Stimulated activated CD4-positive, alpha-beta T cell treated with anti-CD3 and anti-CD28 coated beads, Interleukin-1b, Interleukin-23, amount 100 ng/mL, for 24 hours (primary cell): ENCODE data around the gene TAF1A.

Experiments
- DNase-seq, 4 experiments: peaks; one replicate each; pipeline ENCODE4 v3.0.0-alpha.2; 2020; ENCODE audit warnings: low read depth in 4 of 4, low spot score in 1 of 4

Gene TAF1A

GRCh38 chr1:222600281-222600680 is 10.5 kb upstream of the TAF1A start:
- no peak for DNase-seq

- DNase-seq: no peak
Measured at GRCh38 chr1:222596696-222597095, 7.0 kb upstream of the TAF1A start.

- DNase-seq: no peak
Measured at GRCh38 chr1:222594789-222595188, 5.1 kb upstream of the TAF1A start.

DNA sequence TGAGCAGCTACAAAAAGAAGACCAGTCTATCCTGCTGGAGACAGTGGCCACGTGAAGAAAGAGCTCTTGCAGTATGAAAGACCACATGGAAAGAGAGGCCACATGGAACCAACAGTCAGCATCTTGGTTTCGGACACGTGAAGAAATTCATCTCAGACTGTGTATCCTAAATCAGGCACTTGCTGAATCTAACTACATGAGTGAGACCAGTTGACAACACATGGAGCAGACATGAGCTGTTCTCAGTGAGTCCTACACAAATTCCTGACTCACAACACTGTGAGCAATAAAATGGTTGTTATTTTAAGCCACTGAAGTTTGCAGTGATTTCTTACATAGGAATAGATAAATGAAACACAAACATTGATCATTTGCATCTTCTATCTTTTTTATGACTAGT is 2.4 kb upstream of the TAF1A start:
- no peak for DNase-seq

DNA sequence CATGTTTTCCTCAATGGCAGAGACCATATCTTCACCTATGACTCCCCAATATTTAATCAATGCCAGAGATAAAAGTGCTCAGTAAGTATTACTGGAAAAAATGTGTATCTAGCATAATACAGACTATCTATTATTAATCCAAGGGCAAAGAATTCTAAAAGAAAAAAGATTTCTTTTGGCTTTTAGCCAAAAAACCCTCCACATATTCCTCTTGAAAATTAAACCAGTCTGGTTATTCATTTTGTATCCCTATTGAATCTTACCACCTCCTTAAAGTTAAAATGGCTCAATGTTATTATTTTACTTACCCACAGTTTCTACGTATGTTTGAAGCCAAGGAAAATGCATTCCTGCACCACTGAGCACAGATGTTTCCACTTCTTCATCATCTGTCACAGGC is 1.6 kb downstream of the TAF1A start:
- no peak for DNase-seq

GRCh38 chr1:222586842-222587241 is 2.9 kb downstream of the TAF1A start:
- DNase-seq: no peak

DNA sequence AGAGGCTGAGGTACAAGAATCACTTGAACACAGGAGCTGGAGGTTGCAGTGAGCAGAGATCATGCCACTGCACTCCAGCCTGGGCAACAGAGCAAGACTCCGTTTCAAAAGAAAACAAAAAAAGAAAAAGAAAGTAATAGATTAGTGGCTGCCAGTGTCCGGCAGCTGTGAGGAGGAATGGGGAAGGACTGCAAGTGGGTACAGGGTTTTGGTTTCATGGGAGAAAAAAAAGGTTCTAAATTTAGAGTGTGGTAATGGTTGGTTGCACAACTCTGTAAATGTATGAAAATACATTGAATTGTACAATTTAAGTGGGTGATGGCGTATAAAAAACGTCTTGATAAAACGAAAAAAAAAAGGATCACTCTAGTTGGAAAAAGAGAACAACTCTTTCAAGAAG is 6.7 kb downstream of the TAF1A start:
- no peak for DNase-seq

DNA sequence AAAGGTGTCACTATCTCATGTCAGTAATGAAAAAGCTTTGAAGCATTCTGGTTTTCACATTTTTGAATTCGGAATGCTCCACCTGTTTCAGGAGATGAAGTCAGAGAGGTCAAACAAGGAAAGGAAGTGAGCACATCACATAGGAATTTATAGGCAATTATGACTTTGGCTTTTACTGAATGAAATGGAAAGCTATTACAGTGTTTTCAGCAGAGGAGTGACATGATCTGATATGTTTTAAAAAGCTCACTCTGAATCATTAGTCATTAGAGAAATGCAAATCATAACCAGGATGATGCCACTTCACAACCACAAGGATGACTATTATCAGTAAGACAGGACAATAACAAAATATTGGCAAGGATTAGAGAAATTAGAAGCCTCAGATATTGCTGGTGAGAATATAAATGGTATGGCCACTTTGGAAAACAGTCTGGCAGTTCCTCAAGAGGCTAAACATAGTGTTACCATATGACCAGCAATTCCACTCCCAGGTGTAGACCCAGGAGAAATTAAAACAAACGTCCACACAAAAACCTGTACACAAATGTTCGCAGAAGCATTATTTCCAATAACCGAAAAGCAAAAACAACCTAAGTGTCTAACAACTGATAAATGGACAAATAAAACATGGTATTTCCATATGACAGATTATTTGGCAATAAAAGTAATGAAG is 7.5 kb downstream of the TAF1A start:
- no peak for DNase-seq

GRCh38 chr1:222579316-222579715 is 10.4 kb downstream of the TAF1A start:
- no peak for DNase-seq

- no peak for DNase-seq
Measured at GRCh38 chr1:222570837-222571236, 18.9 kb downstream of the TAF1A start.

GRCh38 chr1:222561656-222562055 is 28.1 kb downstream of the TAF1A start:
- DNase-seq: no peak

GRCh38 chr1:222557574-222557973 is 32.2 kb downstream of the TAF1A start:
- no peak for DNase-seq

DNA sequence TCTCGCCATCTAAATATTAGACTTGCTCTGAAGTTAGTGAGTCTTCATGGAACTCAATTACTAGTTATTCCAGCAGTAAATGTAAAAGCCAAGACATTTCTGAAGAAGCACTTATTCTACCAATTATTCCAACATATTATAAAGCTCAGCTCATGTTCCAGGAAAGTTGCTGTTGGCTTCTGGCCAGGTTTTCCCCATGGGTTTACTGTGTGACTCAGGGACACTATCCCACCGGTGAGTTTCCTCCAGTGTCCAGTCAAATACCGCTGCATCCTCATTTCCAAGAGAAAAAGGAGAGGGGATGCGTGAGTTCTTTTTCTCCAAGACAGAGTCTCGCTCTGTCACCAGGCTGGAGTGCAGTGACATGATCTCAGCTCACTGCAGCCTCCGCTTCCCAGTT is 32.6 kb downstream of the TAF1A start:
- DNase-seq: no peak

- DNase-seq: no peak
Measured at GRCh38 chr1:222555992-222556615, 33.6 kb downstream of the TAF1A start.

DNA sequence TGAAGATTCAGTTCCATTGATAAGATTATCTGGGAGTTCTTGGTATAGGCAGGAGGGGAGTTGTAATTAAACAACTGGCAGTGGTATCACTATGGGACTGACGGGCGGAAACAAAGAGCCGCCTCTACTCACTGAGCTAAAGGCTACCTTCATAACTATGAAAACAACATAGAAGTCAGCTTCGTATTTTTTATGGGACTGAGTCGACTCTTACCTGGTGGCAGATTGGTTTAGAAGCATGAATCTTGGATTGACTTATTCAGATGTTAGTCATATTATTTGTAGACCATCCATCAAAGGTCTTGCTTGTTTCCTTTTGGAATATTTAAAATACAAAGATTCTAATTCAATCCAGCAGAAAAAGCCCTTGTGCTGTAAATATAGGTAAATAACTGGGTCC is 35.6 kb downstream of the TAF1A start:
- no peak for DNase-seq

DNA sequence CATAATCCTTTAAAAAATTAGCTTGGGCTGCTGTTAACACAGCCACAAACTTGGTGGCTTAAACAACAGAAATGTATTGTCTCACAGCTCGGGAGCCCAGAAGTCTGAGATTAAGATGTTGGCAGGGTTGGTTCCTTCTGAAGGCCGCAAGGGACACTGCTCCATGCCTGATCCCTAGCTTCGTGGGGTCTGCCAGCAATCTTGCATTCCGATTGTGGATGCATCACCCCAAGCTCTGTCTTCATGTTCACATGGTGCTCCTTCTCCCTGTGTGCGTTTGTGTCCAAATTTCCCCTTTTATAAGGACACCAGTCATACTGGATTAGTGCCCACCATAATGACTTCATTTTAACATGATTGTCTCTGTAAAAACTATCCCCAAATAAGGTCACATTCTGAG is 36.9 kb downstream of the TAF1A start:
- DNase-seq: no peak

DNA sequence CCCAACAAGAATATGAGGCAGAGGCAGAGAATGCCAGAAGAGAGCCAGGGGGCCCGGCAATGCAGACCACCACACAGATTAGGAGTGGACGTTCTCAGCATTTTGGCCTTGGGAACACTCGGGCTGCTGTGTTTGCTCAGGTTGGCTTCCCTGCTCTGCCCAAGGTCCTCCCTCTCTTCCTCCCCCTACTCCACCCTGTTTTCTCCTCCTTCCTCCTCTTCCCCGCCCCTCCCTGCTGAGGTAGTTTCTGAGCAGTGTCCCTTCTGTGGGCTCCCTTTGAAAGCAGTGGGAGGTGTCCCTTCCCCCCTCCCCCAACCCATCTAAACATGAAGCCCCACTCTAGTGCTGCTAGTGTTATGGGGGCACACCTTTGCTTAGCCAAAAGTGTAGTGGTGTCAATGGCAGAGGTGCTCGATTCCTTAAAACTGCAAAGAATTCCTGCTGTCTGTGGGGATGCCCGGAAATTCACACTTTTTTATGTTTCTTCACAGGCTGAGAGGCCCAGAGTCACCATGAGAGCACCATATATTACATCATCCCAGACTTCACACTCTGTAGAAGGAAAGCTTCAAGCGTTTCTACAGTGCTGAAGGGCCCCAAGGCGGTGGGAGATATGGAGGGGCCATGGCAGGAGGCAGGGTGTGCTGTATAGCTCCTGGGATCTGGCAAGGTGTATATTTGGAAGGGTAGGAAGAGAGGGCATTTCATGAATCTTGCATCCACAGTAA is 41.6 kb downstream of the TAF1A start, which contains the start of gene HHIPL2:
HHIPL2 (minus strand) TSS at position 161 of the 728 bp plus-strand sequence; CDS start at position 101, 60 bp downstream.
- no peak for DNase-seq

GRCh38 chr1:222547260-222547614 is 42.5 kb downstream of the TAF1A start:
- DNase-seq: no peak

DNA sequence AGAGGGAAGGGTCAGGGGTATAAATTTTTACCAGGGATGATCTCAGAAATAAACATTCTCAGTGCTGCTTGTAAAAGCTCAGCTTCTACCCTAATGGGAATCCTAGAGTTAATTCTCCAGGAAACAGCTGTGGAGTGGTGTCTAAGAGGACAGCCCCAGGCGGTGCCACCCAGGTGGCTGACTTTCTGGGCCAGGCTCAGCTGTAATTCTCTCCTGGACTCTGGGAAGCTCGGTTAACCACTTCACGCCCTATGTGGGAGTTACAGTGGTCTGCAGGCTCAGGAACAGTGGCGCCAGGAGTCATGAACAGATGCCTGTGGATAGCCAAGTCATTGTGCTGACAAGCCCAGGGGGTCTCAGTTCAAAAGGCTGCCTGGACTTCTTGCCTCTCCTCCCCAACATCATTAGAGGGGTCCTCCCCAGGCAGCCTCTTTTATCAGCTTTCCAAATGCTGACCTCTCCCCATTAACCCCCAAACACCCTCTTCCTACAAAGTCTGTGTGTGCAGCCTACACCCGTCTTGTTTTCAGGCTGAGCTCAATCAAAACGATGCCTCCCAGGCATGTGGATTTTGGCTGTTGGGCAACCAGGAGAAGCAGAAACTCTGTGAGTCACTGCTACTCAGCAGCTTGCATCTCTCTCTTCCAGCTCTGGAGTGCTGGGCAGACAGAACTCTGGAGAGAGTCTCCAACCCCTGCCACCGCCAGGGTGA is 43.0 kb downstream of the TAF1A start:
- no peak for DNase-seq

GRCh38 chr1:222546091-222546490 is 43.6 kb downstream of the TAF1A start:
- DNase-seq: no peak

GRCh38 chr1:222543817-222544216 is 45.9 kb downstream of the TAF1A start:
- DNase-seq: no peak

DNA sequence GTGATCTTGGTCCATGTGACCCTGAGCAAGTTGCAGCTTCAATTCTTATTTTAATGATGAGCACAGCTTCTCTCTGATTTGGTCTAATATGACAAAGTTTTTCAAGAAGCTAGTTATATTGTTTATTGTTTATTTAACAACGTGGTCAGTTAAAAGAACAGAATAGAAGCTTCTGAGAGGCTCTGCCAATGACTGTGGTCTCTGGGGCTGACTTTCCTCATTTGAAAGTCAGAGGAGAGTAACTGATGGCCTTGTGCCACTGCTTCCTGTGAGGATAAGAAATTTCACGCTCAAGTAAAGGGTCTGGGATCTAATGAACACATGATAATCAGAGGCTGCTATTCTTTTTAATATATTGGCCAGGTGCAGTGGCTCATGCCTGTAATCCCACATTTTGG is 49.1 kb downstream of the TAF1A start:
- DNase-seq: no peak
